PC-3 (cell line): ENCODE data around the gene SLC9B2.

ENCODE experiments used
- EZH2phosphoT487 ChIP-seq: fragments of 300-600 bp; sonication (generic); IDR thresholded peaks from 2 replicates; pipeline ENCODE4 v1.6.1; 2018; ENCODE audit warnings: mild to moderate bottlenecking, antibody characterized with exemption, low read length, borderline replicate concordance
- TF ChIP-seq, protein P1 (sequence below): fragments of 300-600 bp; sonication (generic); conservative IDR thresholded peaks from 2 replicates; pipeline ENCODE4 v1.5.1; 2017; ENCODE audit warnings: antibody characterized with exemption, low read depth, mild to moderate bottlenecking, low read length

GRCh38 chr4:103011378-103012025 lies 65.1 kb downstream of the SLC9B2 start:
- TF ChIP-seq, protein P1, sequence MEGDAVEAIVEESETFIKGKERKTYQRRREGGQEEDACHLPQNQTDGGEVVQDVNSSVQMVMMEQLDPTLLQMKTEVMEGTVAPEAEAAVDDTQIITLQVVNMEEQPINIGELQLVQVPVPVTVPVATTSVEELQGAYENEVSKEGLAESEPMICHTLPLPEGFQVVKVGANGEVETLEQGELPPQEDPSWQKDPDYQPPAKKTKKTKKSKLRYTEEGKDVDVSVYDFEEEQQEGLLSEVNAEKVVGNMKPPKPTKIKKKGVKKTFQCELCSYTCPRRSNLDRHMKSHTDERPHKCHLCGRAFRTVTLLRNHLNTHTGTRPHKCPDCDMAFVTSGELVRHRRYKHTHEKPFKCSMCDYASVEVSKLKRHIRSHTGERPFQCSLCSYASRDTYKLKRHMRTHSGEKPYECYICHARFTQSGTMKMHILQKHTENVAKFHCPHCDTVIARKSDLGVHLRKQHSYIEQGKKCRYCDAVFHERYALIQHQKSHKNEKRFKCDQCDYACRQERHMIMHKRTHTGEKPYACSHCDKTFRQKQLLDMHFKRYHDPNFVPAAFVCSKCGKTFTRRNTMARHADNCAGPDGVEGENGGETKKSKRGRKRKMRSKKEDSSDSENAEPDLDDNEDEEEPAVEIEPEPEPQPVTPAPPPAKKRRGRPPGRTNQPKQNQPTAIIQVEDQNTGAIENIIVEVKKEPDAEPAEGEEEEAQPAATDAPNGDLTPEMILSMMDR, result no peak
- no peak for TF ChIP-seq EZH2phosphoT487
